ENCODE data around the gene CCDC197. TPM values are rescaled to one million over a fixed set of nuclear protein-coding genes. Genes with fewer than 3 reads are reported as not detected.

The CCDC197 gene
- total RNA-seq, 1 donor from 2014 or later = not detected

DNA sequence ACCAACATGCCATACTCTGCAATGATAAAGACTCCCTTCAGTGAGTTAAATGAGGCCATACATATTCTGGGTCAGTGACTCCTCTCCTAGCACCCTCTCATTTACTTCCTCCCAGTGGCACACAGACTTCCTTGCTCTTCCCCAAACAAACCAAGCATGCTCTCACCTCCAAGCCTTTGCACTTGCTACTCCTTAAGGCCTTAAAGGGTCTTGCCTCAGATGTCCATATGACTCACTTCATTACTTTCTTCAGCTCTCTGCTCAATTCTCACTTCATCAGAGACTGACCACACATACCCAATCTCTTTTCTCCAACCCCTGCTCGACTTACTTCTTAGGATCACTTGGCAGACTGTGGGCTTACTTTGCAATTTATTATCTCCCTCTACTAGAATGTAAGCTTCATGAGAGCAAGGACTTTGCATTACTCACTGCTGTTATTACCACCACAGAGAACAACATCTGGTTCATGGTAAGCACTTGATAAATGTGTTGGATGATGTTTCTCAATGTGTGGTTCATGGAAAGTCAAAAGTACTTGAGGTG, 61.1 kb downstream of the CCDC197 start:
- TF ChIP-seq, protein P1, sequence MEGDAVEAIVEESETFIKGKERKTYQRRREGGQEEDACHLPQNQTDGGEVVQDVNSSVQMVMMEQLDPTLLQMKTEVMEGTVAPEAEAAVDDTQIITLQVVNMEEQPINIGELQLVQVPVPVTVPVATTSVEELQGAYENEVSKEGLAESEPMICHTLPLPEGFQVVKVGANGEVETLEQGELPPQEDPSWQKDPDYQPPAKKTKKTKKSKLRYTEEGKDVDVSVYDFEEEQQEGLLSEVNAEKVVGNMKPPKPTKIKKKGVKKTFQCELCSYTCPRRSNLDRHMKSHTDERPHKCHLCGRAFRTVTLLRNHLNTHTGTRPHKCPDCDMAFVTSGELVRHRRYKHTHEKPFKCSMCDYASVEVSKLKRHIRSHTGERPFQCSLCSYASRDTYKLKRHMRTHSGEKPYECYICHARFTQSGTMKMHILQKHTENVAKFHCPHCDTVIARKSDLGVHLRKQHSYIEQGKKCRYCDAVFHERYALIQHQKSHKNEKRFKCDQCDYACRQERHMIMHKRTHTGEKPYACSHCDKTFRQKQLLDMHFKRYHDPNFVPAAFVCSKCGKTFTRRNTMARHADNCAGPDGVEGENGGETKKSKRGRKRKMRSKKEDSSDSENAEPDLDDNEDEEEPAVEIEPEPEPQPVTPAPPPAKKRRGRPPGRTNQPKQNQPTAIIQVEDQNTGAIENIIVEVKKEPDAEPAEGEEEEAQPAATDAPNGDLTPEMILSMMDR (conservative IDR thresholded peaks at IDR 0.05; ENCODE audit: low read depth, low read length) = no peak
- no peak for DNase-seq (ENCODE audit: low read depth)
- H3K4me3 ChIP-seq (ENCODE audit: low read depth, low read length) = no peak overlapping the region

Other genes starting within 250 kb of the CCDC197 start
- gene PRIMA1, start 208.8 kb upstream of the CCDC197 start, total RNA-seq = not detected in 2 replicates
- not detected in 2 replicates for gene FAM181A, start 70.0 kb upstream of the CCDC197 start, total RNA-seq
- 0.46 and 1.4 TPM in 2 replicates for gene ASB2, start 20.7 kb upstream of the CCDC197 start, total RNA-seq
- 5.6 and 15.0 TPM in 2 replicates for gene OTUB2, start 29.0 kb downstream of the CCDC197 start, total RNA-seq
- gene DDX24, start 83.9 kb downstream of the CCDC197 start, total RNA-seq = 121 and 150 TPM in 2 replicates
- 15.2 and 40.2 TPM in 2 replicates for gene IFI27L1, start 84.0 kb downstream of the CCDC197 start, total RNA-seq
- gene IFI27, start 113.4 kb downstream of the CCDC197 start, total RNA-seq = not detected in 2 replicates
- gene IFI27L2, start 132.3 kb downstream of the CCDC197 start, total RNA-seq = 112 and 139 TPM in 2 replicates
- gene PPP4R4, start 177.0 kb downstream of the CCDC197 start, total RNA-seq = 0.29 and 1.7 TPM in 2 replicates